Cardiac muscle cell (in vitro differentiated cells and primary cell): ENCODE results near the gene SLC39A6. TPM values are rescaled to one million over a fixed set of nuclear protein-coding genes. Genes with fewer than 3 reads are reported as not detected.
A peak's percentile ranks its signal among the peaks of the same experiment; 100 is the strongest.

Source experiments
- DNase-seq, 2 donors: peaks; one replicate each; pipeline versions ENCODE4 v3.0.0 to v3.0.0-alpha.2; 2010 to 2017; ENCODE audit warnings: low read depth in 1 of 2, low spot score in 1 of 2
- H3K27ac ChIP-seq: fragments of 200-600 bp; sonication (generic); 2 replicates; pipeline ENCODE4 v1.5.1; 2016
- H3K27me3 ChIP-seq: fragments of 200-600 bp; sonication (generic); 2 replicates; pipeline ENCODE4 v1.6.0; 2016; ENCODE audit warnings: control low read depth
- H3K36me3 ChIP-seq: fragments of 200-600 bp; sonication (generic); 2 replicates; pipeline ENCODE4 v1.5.1; 2016; ENCODE audit warnings: control low read depth
- H3K4me1 ChIP-seq: fragments of 200-600 bp; sonication (generic); 2 replicates; pipeline ENCODE4 v1.8.1; 2017; ENCODE audit warnings: low read depth, mild to moderate bottlenecking, mixed run types
- H3K4me3 ChIP-seq: fragments of 200-600 bp; sonication (generic); 2 replicates; pipeline ENCODE4 v1.5.1; 2016; ENCODE audit warnings: mild to moderate bottlenecking
- H3K9me3 ChIP-seq: fragments of 200-600 bp; sonication (generic); 2 replicates; pipeline ENCODE4 v1.5.1; 2017; ENCODE audit warnings: low read depth, mild to moderate bottlenecking, control low read depth
- CTCF ChIP-seq: IDR thresholded peaks from 2 replicates; pipeline ENCODE4 v1.5.1; 2012; ENCODE audit warnings: low read depth, mild to moderate bottlenecking, low read length
- polyA plus RNA-seq: library from polyadenylated mRNA; unstranded; fragments of >200 nt; fragmentation: Nextera tagmentation; extraction: Ambion mirVana; gene quantifications from 2 replicates; pipeline ENCODE4 v1.2.1, GENCODE V29; 2016
- total RNA-seq: library from RNA; depleted of rRNA; stranded (reverse); fragments of >200 nt; gene quantifications from 2 replicates; pipeline ENCODE4 v1.2.3, GENCODE V29; 2016

The SLC39A6 gene
- total and polyA plus RNA-seq, 2 experiments from 2014 or later = 24.1 to 33.7 TPM

GRCh38 chr18:36128907-36129299, 237 bp downstream of the SLC39A6 start:
- H3K27me3 ChIP-seq = no peaks in the 10 kb centered on the region
- TF ChIP-seq CTCF = no peak
- peaks cover 8% of the 10 kb centered on the region for H3K36me3 ChIP-seq
- no peaks in the 10 kb centered on the region for H3K9me3 ChIP-seq
- no peak for DNase-seq
- peak overlapping the region; percentile 87 for H3K4me3 ChIP-seq
- H3K27ac ChIP-seq = peak overlapping the region; percentile 100
- H3K4me1 ChIP-seq = peaks cover 13% of the 10 kb centered on the region

GRCh38 chr18:36128530-36128870, 640 bp downstream of the SLC39A6 start:
- Histone ChIP-seq H3K27me3 (no peaks in the 10 kb centered on the region), H3K4me3 (peak overlapping the region; percentile 87), H3K27ac (no peak overlapping the region), H3K9me3 (no peaks in the 10 kb centered on the region), H3K4me1 (peaks cover 13% of the 10 kb centered on the region), H3K36me3 (peaks cover 8% of the 10 kb centered on the region)
- peak; percentile 45 to 52 for DNase-seq
- TF ChIP-seq CTCF = no peak

- H3K36me3 ChIP-seq = peaks cover 8% of the 10 kb centered on the region
- TF ChIP-seq CTCF = no peak
- peak overlapping the region; percentile 87 for H3K4me3 ChIP-seq
- peaks cover 13% of the 10 kb centered on the region for H3K4me1 ChIP-seq
- H3K27ac ChIP-seq = no peak overlapping the region
- no peaks in the 10 kb centered on the region for H3K9me3 ChIP-seq
- DNase-seq = peak; percentile 1 to 33
- H3K27me3 ChIP-seq = no peaks in the 10 kb centered on the region
These were observed 1.2 kb downstream of the SLC39A6 start for GRCh38 chr18:36127836-36128529.

GRCh38 chr18:36126668-36127067, 2.5 kb downstream of the SLC39A6 start:
- no peak for TF ChIP-seq CTCF
- Histone ChIP-seq H3K4me3 (no peak overlapping the region), H3K9me3 (no peaks in the 10 kb centered on the region)

GRCh38 chr18:36124841-36125240, 4.3 kb downstream of the SLC39A6 start:
- Histone ChIP-seq H3K4me1 (peaks cover 5% of the 10 kb centered on the region), H3K4me3 (no peak overlapping the region), H3K9me3 (no peaks in the 10 kb centered on the region), H3K27me3 (no peaks in the 10 kb centered on the region), H3K36me3 (peaks cover 23% of the 10 kb centered on the region), H3K27ac (no peak overlapping the region)
- DNase-seq = no peak
- TF ChIP-seq CTCF = no peak

More at GRCh38 chr18:36126668-36127067, 2.5 kb downstream of the SLC39A6 start:
- no peaks in the 10 kb centered on the region for H3K27me3 ChIP-seq
- no peak overlapping the region for H3K27ac ChIP-seq
- no peak for DNase-seq
- peaks cover 13% of the 10 kb centered on the region for H3K4me1 ChIP-seq
- peaks cover 14% of the 10 kb centered on the region for H3K36me3 ChIP-seq
